IMR-90 (cell line): ENCODE results near the gene RAB4B.
"Not testable (repeated sequence)": the region's sequence is repeated elsewhere in the genome, so short reads cannot be mapped to it uniquely, and the experiment has no call there.

Experiments
- FOS ChIP-seq: fragments of 150-350 bp; IDR thresholded peaks from 2 replicates; pipeline ENCODE4 v1.6.1; 2016; ENCODE audit warnings: low read depth, low read length
- MAFK ChIP-seq: IDR thresholded peaks from 2 replicates; pipeline ENCODE4 v1.6.1; 2012; ENCODE audit warnings: low read depth, low read length, improper control_type of control experiment
- MAZ ChIP-seq: IDR thresholded peaks from 2 replicates; pipeline ENCODE4 v1.6.1; 2012; ENCODE audit warnings: low read depth, mild to moderate bottlenecking, low read length, improper control_type of control experiment, moderate library complexity, borderline replicate concordance
- MXI1 ChIP-seq: IDR thresholded peaks from 2 replicates; pipeline ENCODE4 v1.6.1; 2012; ENCODE audit warnings: low read depth, mild to moderate bottlenecking, low read length, moderate library complexity, borderline replicate concordance
- POLR2A ChIP-seq: IDR thresholded peaks from 2 replicates; pipeline ENCODE4 v1.6.1; 2012; ENCODE audit warnings: mild to moderate bottlenecking, low read depth, low read length
- RAD21 ChIP-seq: IDR thresholded peaks from 2 replicates; pipeline ENCODE4 v1.6.1; 2012; ENCODE audit warnings: low read length, improper control_type of control experiment
- SMC3 ChIP-seq: fragments of 150-350 bp; IDR thresholded peaks from 2 replicates; pipeline ENCODE4 v1.6.1; 2016; ENCODE audit warnings: low read depth, mild to moderate bottlenecking, antibody characterized with exemption, low read length, moderate library complexity
- TF ChIP-seq, protein P1 (sequence below): conservative IDR thresholded peaks from 2 replicates; pipeline ENCODE4 v1.5.1; 2012; ENCODE audit warnings: mild to moderate bottlenecking, low read depth, low read length, improper control_type of control experiment
- TF ChIP-seq, protein P2 (sequence below): fragments of 150-350 bp; IDR thresholded peaks from 2 replicates; pipeline ENCODE4 v1.6.1; 2017; ENCODE audit warnings: mild to moderate bottlenecking, antibody characterized with exemption, low read length, low read depth
- TF ChIP-seq, protein P3 (sequence below): fragments of 150-350 bp; IDR thresholded peaks from 2 replicates; pipeline ENCODE4 v1.6.1; 2016; ENCODE audit warnings: low read depth, mild to moderate bottlenecking, low read length, moderate library complexity, borderline replicate concordance

DNA sequence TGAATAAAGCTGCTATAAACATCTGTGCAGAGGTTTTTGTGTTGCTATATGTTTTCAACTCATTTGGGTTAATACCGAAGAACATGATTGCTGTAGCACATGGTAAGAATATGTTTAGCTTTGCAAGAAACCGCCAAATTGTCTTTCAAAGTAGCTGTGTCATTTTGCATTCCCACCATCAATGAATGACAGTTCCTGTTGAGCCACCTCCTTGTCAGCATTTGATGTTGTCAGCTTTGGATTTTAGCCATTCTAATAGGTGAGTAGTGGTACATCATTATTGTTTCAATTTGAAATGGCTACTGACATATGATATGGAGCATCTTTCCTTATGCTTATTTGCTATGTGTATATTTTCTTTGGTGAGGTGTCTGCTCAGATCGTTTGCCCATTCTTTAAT is 64.0 kb downstream of the RAB4B start:
- TF ChIP-seq, protein P1, sequence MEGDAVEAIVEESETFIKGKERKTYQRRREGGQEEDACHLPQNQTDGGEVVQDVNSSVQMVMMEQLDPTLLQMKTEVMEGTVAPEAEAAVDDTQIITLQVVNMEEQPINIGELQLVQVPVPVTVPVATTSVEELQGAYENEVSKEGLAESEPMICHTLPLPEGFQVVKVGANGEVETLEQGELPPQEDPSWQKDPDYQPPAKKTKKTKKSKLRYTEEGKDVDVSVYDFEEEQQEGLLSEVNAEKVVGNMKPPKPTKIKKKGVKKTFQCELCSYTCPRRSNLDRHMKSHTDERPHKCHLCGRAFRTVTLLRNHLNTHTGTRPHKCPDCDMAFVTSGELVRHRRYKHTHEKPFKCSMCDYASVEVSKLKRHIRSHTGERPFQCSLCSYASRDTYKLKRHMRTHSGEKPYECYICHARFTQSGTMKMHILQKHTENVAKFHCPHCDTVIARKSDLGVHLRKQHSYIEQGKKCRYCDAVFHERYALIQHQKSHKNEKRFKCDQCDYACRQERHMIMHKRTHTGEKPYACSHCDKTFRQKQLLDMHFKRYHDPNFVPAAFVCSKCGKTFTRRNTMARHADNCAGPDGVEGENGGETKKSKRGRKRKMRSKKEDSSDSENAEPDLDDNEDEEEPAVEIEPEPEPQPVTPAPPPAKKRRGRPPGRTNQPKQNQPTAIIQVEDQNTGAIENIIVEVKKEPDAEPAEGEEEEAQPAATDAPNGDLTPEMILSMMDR, result not testable (repeated sequence)
- not testable (repeated sequence) for TF ChIP-seq POLR2A, RAD21, MAFK, FOS, SMC3, MAZ, MXI1
- TF ChIP-seq, protein P2, sequence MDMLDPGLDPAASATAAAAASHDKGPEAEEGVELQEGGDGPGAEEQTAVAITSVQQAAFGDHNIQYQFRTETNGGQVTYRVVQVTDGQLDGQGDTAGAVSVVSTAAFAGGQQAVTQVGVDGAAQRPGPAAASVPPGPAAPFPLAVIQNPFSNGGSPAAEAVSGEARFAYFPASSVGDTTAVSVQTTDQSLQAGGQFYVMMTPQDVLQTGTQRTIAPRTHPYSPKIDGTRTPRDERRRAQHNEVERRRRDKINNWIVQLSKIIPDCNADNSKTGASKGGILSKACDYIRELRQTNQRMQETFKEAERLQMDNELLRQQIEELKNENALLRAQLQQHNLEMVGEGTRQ, result not testable (repeated sequence)
- TF ChIP-seq, protein P3, sequence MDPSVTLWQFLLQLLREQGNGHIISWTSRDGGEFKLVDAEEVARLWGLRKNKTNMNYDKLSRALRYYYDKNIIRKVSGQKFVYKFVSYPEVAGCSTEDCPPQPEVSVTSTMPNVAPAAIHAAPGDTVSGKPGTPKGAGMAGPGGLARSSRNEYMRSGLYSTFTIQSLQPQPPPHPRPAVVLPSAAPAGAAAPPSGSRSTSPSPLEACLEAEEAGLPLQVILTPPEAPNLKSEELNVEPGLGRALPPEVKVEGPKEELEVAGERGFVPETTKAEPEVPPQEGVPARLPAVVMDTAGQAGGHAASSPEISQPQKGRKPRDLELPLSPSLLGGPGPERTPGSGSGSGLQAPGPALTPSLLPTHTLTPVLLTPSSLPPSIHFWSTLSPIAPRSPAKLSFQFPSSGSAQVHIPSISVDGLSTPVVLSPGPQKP, result not testable (repeated sequence)
